K562 (cell line): ENCODE measurements around the gene OR6K2.

Experiments
- KDM4B ChIP-seq, 2 experiments: fragments of 450-650 bp in 1 of 2; sonication (generic) in 1 of 2; IDR thresholded peaks; 2 replicates each; pipeline ENCODE4 v1.6.1; 2016 to 2017; ENCODE audit warnings: borderline replicate concordance in 2 of 2, antibody characterized with exemption in 1 of 2, low read depth in 1 of 2, mild to moderate bottlenecking in 1 of 2
- MXI1 ChIP-seq: IDR thresholded peaks from 2 replicates; pipeline ENCODE4 v1.6.1; 2011; ENCODE audit warnings: low read depth, mild to moderate bottlenecking, improper control_type of control experiment, low read length
- NR2C2 ChIP-seq, 2 experiments: fragments of 200-800 bp in 1 of 2; sonication (Bioruptor generic) in 1 of 2; sonication (generic) in 1 of 2; formaldehyde crosslinking in 1 of 2; IDR thresholded peaks; 2 replicates each; pipeline versions ENCODE4 v1.6.1 to v1.8.0; 2016 to 2022; ENCODE audit warnings: mild to moderate bottlenecking in 1 of 2, missing compliant biosample characterization in 1 of 2, missing genetic modification characterization in 1 of 2, missing genetic modification reagents in 1 of 2
- SRSF7 ChIP-seq: fragments of 200-400 bp; formaldehyde crosslinking; optimal IDR thresholded peaks from 2 replicates; pipeline ENCODE3; 2017; ENCODE audit warnings: mild to moderate bottlenecking, low read depth, low read length
- TCF7L2 ChIP-seq: fragments of 150-350 bp; IDR thresholded peaks from 2 replicates; pipeline ENCODE4 v1.6.1; 2016; ENCODE audit warnings: low read depth, mild to moderate bottlenecking, low read length, moderate library complexity
- TRIM24 ChIP-seq, 2 experiments: fragments of 450-650 bp; IDR thresholded peaks; 2 replicates each; pipeline ENCODE4 v1.6.1; 2016
- ZBTB26 ChIP-seq: fragments of 450-650 bp; formaldehyde crosslinking; IDR thresholded peaks from 2 replicates; pipeline ENCODE4 v1.4.0; 2022; ENCODE audit warnings: missing genetic modification characterization
- ZNF408 ChIP-seq: fragments of 250-450 bp; sonication (Bioruptor Pico); IDR thresholded peaks from 2 replicates; pipeline ENCODE4 v1.4.0; 2020; ENCODE audit warnings: low read depth, mild to moderate bottlenecking, moderate library complexity

GRCh38 chr1:158694596-158694995 is 5.9 kb downstream of the OR6K2 start:
- TF ChIP-seq KDM4B (IDR thresholded peaks at IDR 0.05; ENCODE audit: borderline replicate concordance in 2 of 2, low read depth in 1 of 2) (no peak), ZBTB26 (CRISPR knock-in tag) (no peak), TCF7L2 (no peak), NR2C2 (CRISPR knock-in tag; IDR thresholded peaks at IDR 0.05) (no peak), NR2C2 (tag; IDR thresholded peaks at IDR 0.05) (no peak), SRSF7 (no peak), MXI1 (no peak), TRIM24 (IDR thresholded peaks at IDR 0.05) (no peak), ZNF408 (CRISPR knock-in tag) (no peak)
